K562 (cell line): ENCODE measurements around the gene SCPEP1.

Experiments used
- ATF2 ChIP-seq: sonication (generic); formaldehyde crosslinking; IDR thresholded peaks from 2 replicates; pipeline ENCODE4 v1.8.1; 2022; ENCODE audit warnings: missing genetic modification reagents
- CBFA2T2 ChIP-seq: fragments of 450-650 bp; conservative IDR thresholded peaks from 2 replicates; pipeline ENCODE4 v1.6.1; 2017; ENCODE audit warnings: mild to moderate bottlenecking
- CLOCK ChIP-seq: fragments of 250-450 bp; sonication (Bioruptor Pico); IDR thresholded peaks from 2 replicates; pipeline ENCODE4 v1.4.0; 2020; ENCODE audit warnings: mild to moderate bottlenecking, moderate library complexity, borderline replicate concordance
- CSDE1 ChIP-seq, 2 experiments: fragments of 450-650 bp; IDR thresholded peaks; 2 replicates each; pipeline ENCODE4 v1.6.1; 2016; ENCODE audit warnings: mild to moderate bottlenecking in 1 of 2
- CTCF ChIP-seq, 3 experiments: IDR thresholded peaks in 2 of 3; conservative IDR thresholded peaks in 1 of 3; 2 replicates each; pipeline ENCODE4 v1.5.1; 2011 to 2012; ENCODE audit warnings: low read length in 3 of 3, mild to moderate bottlenecking in 3 of 3, control low read depth in 2 of 3, improper control_type of control experiment in 1 of 3, inconsistent platforms in 1 of 3, low read depth in 1 of 3, mixed read lengths in 1 of 3, moderate library complexity in 1 of 3; ENCODE audit not compliant: insufficient read depth in 2 of 3
- HMGXB4 ChIP-seq: sonication (generic); formaldehyde crosslinking; IDR thresholded peaks from 2 replicates; pipeline ENCODE4 v1.8.1; 2023; ENCODE audit warnings: mild to moderate bottlenecking, missing genetic modification reagents
- HNRNPH1 ChIP-seq: fragments of 200-400 bp; formaldehyde crosslinking; optimal IDR thresholded peaks from 2 replicates; pipeline ENCODE3; 2017; ENCODE audit warnings: low read depth, mild to moderate bottlenecking, low read length, moderate library complexity
- PATZ1 ChIP-seq: fragments of 250-450 bp; sonication (Bioruptor Pico); IDR thresholded peaks from 2 replicates; pipeline ENCODE4 v1.5.0; 2020; ENCODE audit warnings: mild to moderate bottlenecking, borderline replicate concordance
- TCF7L2 ChIP-seq: fragments of 150-350 bp; IDR thresholded peaks from 2 replicates; pipeline ENCODE4 v1.6.1; 2016; ENCODE audit warnings: low read depth, mild to moderate bottlenecking, low read length, moderate library complexity
- ZNF41 ChIP-seq: fragments of 250-450 bp; sonication (Bioruptor Pico); conservative IDR thresholded peaks from 2 replicates; pipeline ENCODE4 v1.4.0; 2020; ENCODE audit warnings: mild to moderate bottlenecking
- ZNF766 ChIP-seq: fragments of 200-800 bp; sonication (Bioruptor generic); conservative IDR thresholded peaks from 2 replicates; pipeline ENCODE4 v1.6.1; 2016; ENCODE audit warnings: missing genetic modification characterization, missing compliant biosample characterization

DNA sequence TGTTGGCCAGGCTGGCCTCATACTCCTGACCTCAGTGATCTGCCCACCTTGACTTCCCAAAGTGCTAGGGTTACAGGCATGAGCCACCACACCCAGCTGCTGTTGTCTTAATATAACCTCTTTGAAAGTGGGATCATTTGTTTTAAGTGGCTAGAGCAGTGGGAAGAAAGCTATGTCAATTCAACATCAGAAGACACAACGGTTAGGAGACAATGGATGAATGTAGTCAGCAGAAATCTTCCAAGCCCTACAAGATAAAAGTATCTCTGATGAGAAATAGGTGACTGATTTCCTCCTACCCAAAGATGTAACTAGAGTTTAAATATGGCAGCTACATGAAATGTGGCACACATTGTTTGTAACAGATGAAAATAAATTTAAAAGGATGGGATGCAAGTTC, 44.1 kb upstream of the SCPEP1 start:
- TF ChIP-seq HMGXB4 (CRISPR knock-in tag) (no peak), CTCF (IDR thresholded peaks at IDR 0.05 in 2 of 3, conservative IDR thresholded peaks at IDR 0.05 in 1 of 3; ENCODE audit: insufficient read depth in 2 of 3, low read depth in 1 of 3, low read length in 3 of 3) (no peak), CLOCK (CRISPR knock-in tag) (no peak), ZNF766 (CRISPR knock-in tag) (no peak), ATF2 (CRISPR knock-in tag) (no peak), CBFA2T2 (no peak), CSDE1 (IDR thresholded peaks at IDR 0.05) (no peak), ZNF41 (CRISPR knock-in tag) (no peak), PATZ1 (CRISPR knock-in tag) (no peak), TCF7L2 (no peak), HNRNPH1 (no peak)
